Left lung (tissue), 10 donors: ENCODE data around the gene LACTB. TPM values are rescaled to one million over a fixed set of nuclear protein-coding genes. Genes with fewer than 3 reads are reported as not detected.

Experiments
- ATAC-seq: fragments of 200-7000 bp; cut with Tn5 transposase; one replicate; pipeline ENCODE4 v1.9.1; 2020; ENCODE audit warnings: moderate library complexity
- DNase-seq, 4 donors: peaks; one replicate each; pipeline ENCODE4 v3.0.0-alpha.2; 2013 to 2020
- H3K27ac ChIP-seq, 2 donors: fragments of 200-600 bp; sonication (generic) in 1 of 2; one replicate each; pipeline versions ENCODE4 v1.5.0 to v1.8.0; 2020 to 2021
- H3K27me3 ChIP-seq, 2 donors: fragments of 200-600 bp; sonication (generic) in 1 of 2; one replicate each; pipeline versions ENCODE4 v1.5.0 to v1.8.0; 2020 to 2021
- H3K36me3 ChIP-seq, 2 donors: fragments of 200-600 bp; sonication (generic) in 1 of 2; one replicate each; pipeline versions ENCODE4 v1.5.0 to v1.8.0; 2020 to 2021
- H3K4me1 ChIP-seq, 2 donors: fragments of 200-600 bp; one replicate each; pipeline ENCODE4 v1.8.0; 2021
- H3K4me3 ChIP-seq, 2 donors: fragments of 200-600 bp; sonication (generic) in 1 of 2; one replicate each; pipeline versions ENCODE4 v1.5.0 to v1.8.0; 2020 to 2021; ENCODE audit warnings: mild to moderate bottlenecking in 1 of 2
- H3K9me3 ChIP-seq, 2 donors: fragments of 200-600 bp; sonication (generic) in 1 of 2; one replicate each; pipeline versions ENCODE4 v1.5.0 to v1.8.0; 2020 to 2021
- intact Hi-C, 2 donors: fragments of 100-400 bp; cut with DNase I; formaldehyde crosslinking; loops; one replicate each; pipeline versions ENCODE4 v1.11.2 to v1.14.2; 2022
- polyA plus RNA-seq, 6 donors: library from polyadenylated mRNA; unstranded; fragments of 120-200 nt; gene quantifications; one replicate each; pipeline ENCODE4 v1.2.1, GENCODE V29; 2013; ENCODE audit not compliant: insufficient read length in 6 of 6
- total RNA-seq, 2 donors: library from RNA; stranded (reverse); fragmentation: NEBNext Ultra II Directional; extraction: Animal tissue kit (Norgen Biotek cat#: 25700); gene quantifications; one replicate each; pipeline ENCODE4 v1.2.1, GENCODE V29; 2021
- TF ChIP-seq, protein P1 (sequence below), 2 donors: fragments of 200-600 bp; sonication (generic) in 1 of 2; IDR thresholded peaks; one replicate each; pipeline versions ENCODE4 v1.5.0 to v1.8.0; 2021; ENCODE audit warnings: antibody characterized with exemption in 2 of 2
- donor health status: DM: no; HTN: yes; CAD: no.
- donor health status: DM: no; HTN: no; CAD: no.

The LACTB gene
- total and polyA plus RNA-seq, 8 donors, result 17.9 to 41.8 (median 19.9) TPM

- TF ChIP-seq, protein P1, sequence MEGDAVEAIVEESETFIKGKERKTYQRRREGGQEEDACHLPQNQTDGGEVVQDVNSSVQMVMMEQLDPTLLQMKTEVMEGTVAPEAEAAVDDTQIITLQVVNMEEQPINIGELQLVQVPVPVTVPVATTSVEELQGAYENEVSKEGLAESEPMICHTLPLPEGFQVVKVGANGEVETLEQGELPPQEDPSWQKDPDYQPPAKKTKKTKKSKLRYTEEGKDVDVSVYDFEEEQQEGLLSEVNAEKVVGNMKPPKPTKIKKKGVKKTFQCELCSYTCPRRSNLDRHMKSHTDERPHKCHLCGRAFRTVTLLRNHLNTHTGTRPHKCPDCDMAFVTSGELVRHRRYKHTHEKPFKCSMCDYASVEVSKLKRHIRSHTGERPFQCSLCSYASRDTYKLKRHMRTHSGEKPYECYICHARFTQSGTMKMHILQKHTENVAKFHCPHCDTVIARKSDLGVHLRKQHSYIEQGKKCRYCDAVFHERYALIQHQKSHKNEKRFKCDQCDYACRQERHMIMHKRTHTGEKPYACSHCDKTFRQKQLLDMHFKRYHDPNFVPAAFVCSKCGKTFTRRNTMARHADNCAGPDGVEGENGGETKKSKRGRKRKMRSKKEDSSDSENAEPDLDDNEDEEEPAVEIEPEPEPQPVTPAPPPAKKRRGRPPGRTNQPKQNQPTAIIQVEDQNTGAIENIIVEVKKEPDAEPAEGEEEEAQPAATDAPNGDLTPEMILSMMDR (IDR thresholded peaks at IDR 0.05), result no peak
- no peaks in the 10 kb centered on the region for H3K36me3 ChIP-seq
- DNase-seq (no peak), ATAC-seq (peak; percentile 1)
- no peaks in the 10 kb centered on the region for H3K9me3 ChIP-seq
- H3K4me3 ChIP-seq, result peak overlapping the region; percentile 45 to 68
- intact Hi-C loops, result loop anchor here in 1 of 2 donors (5.0 kb wide), 1 partner anchor 87 kb away; the partner anchor contains the start of gene APH1B
- H3K27ac ChIP-seq, result peak overlapping the region; percentile 67 to 87
- H3K27me3 ChIP-seq, result no peaks in the 10 kb centered on the region
- peaks cover 8 to 55% of the 10 kb centered on the region in 2 donors for H3K4me1 ChIP-seq
These were observed 68.5 kb downstream of the LACTB start for GRCh38 chr15:63189941-63190768.

- no peaks in the 10 kb centered on the region for H3K9me3 ChIP-seq
- no peaks in the 10 kb centered on the region for H3K27me3 ChIP-seq
- peaks cover 11 to 64% of the 10 kb centered on the region in 2 donors for H3K4me1 ChIP-seq
- H3K4me3 ChIP-seq, result peak overlapping the region; percentile 45 to 68
- H3K27ac ChIP-seq, result peak overlapping the region; percentile 67 to 87
- no peaks in the 10 kb centered on the region for H3K36me3 ChIP-seq
- intact Hi-C loops, result no loop called here
- DNase-seq (no peak), ATAC-seq (no peak)
- TF ChIP-seq, protein P1 (IDR thresholded peaks at IDR 0.05), result no peak
These were observed 69.3 kb downstream of the LACTB start for GRCh38 chr15:63190769-63191649.

Other genes starting within 250 kb of the LACTB start
- gene TPM1, start 79.1 kb upstream of the LACTB start, total RNA-seq, result 100 to 1,000 TPM; 196 to 330 TPM
- gene TPM1, start 79.1 kb upstream of the LACTB start, polyA plus RNA-seq, result 100 to 1,000 TPM; 523 to 681 (median 601) TPM
- 100 to 1,000 TPM; 158 to 242 TPM for gene RPS27L, start 35.6 kb downstream of the LACTB start, total RNA-seq
- 10 to 100 TPM; 74.8 to 93.6 (median 80.6) TPM for gene RPS27L, start 35.6 kb downstream of the LACTB start, polyA plus RNA-seq
- 10 to 100 TPM; 45.1 to 60.2 TPM for gene RAB8B, start 67.7 kb downstream of the LACTB start, total RNA-seq
- 10 to 100 TPM; 45.1 to 62.2 (median 57.2) TPM for gene RAB8B, start 67.7 kb downstream of the LACTB start, polyA plus RNA-seq
- gene APH1B, start 155.7 kb downstream of the LACTB start, total RNA-seq, result 10 to 100 TPM; 24.0 to 32.2 TPM
- gene APH1B, start 155.7 kb downstream of the LACTB start, polyA plus RNA-seq, result 10 to 100 TPM; 26.3 to 30.3 (median 29.4) TPM